Measurements from ENCODE around the gene FIGNL2. TPM values are rescaled to one million over a fixed set of nuclear protein-coding genes. Genes with fewer than 3 reads are reported as not detected.

The FIGNL2 gene
- total RNA-seq, 1 experiment from 2014 or later, result 0.27 TPM

GRCh38 chr12:51869931-51870330 lies 21.4 kb upstream of the FIGNL2 start:
- no peak overlapping the region for H3K4me3 ChIP-seq (replicated peaks in 1 of 2; ENCODE audit: low read depth in 1 of 2, low read length in 2 of 2)
- H3K4me1 ChIP-seq (ENCODE audit: control insufficient read depth in 1 of 2, insufficient read depth in 2 of 2, low read length in 2 of 2), result peaks cover 0 to 6% of the 10 kb centered on the region in 2 experiments; a peak in 1 of 4 replicates
- H4K20me1 ChIP-seq (ENCODE audit: insufficient read depth), result no peaks in the 10 kb centered on the region
- ATAC-seq, result no peak
- H3K4me2 ChIP-seq (ENCODE audit: low read length), result no peak overlapping the region
- H3K27ac ChIP-seq (ENCODE audit: low read depth, low read length), result no peak overlapping the region
- no peak overlapping the region for H3K9ac ChIP-seq (ENCODE audit: low read length)
- no peaks in the 10 kb centered on the region for H3K27me3 ChIP-seq (ENCODE audit: insufficient read depth, low read length)
- ChIA-PET CTCF (interaction anchor here (2.1 kb wide), 1 partner anchor 449 kb away, joined by 5 read pairs; no protein-coding TSS in a partner anchor), RAD21 (ENCODE audit: low non-redundant PET in 1 of 2, low total read pairs in 2 of 2, uncharacterized antibody in 2 of 2, unreplicated experiment in 2 of 2) (no interaction called here), POLR2A (no interaction called here)
- no peaks in the 10 kb centered on the region for H3K9me2 ChIP-seq (ENCODE audit: insufficient read depth)
- H3K36me3 ChIP-seq (ENCODE audit: control insufficient read depth in 1 of 2, insufficient read depth in 2 of 2, low read length in 2 of 2), result no peaks in the 10 kb centered on the region
- no peaks in the 10 kb centered on the region for H3K79me2 ChIP-seq (ENCODE audit: insufficient read depth, low read length)
- BruUV-seq (replicated peaks), result no TSS peak
- intact Hi-C loops (cut with micrococcal nuclease), result no loop called here
- H2AFZ ChIP-seq (ENCODE audit: low read depth, low read length, poor library complexity, severe bottlenecking), result no peak overlapping the region
- no peak for TF ChIP-seq POLR2AphosphoS5 (IDR thresholded peaks at IDR 0.05; ENCODE audit: low read depth, low read length)
- TF ChIP-seq CBX3 (IDR thresholded peaks at IDR 0.05; ENCODE audit: low read depth), result no peak
- no peak for TF ChIP-seq SP1 (IDR thresholded peaks at IDR 0.05; ENCODE audit: low read depth)
- no peak for TF ChIP-seq JUND (IDR thresholded peaks at IDR 0.05)
- no peak for TF ChIP-seq EGR1 (IDR thresholded peaks at IDR 0.05; ENCODE audit: low read depth)
- no peak for TF ChIP-seq SRF (IDR thresholded peaks at IDR 0.05; ENCODE audit: low read depth)
- TF ChIP-seq ELF1 (IDR thresholded peaks at IDR 0.05; ENCODE audit: borderline replicate concordance, low read depth), result no peak
- no peak for TF ChIP-seq REST (IDR thresholded peaks at IDR 0.05; ENCODE audit: low read depth)
- no peak for TF ChIP-seq ZFX (IDR thresholded peaks at IDR 0.05)
- no peak for TF ChIP-seq SIN3A (IDR thresholded peaks at IDR 0.05; ENCODE audit: low read depth)
- no peaks in the 10 kb centered on the region for H3K9me3 ChIP-seq (ENCODE audit: control insufficient read depth in 1 of 2, insufficient read depth in 1 of 2, low read depth in 1 of 2, low read length in 2 of 2)
- no peak for DNase-seq (ENCODE audit: low read depth, low spot score)
